Glomerular endothelial cell (primary cell): Measurements from ENCODE around the gene CYP2A7. TPM values are rescaled to one million over a fixed set of nuclear protein-coding genes. Genes with fewer than 3 reads are reported as not detected.
"Not testable (repeated sequence)": the region's sequence is repeated elsewhere in the genome, so short reads cannot be mapped to it uniquely, and the experiment has no call there.

Source experiments
- DNase-seq: peaks from one replicate; pipeline ENCODE4 v3.0.0-alpha.2; 2011; ENCODE audit warnings: low read depth, low spot score; ENCODE audit errors: extremely low read depth
- total RNA-seq: library from RNA; depleted of rRNA; stranded (reverse); fragments of >200 nt; gene quantifications from 2 replicates; pipeline ENCODE4 v1.2.3, GENCODE V29; 2015

Gene CYP2A7, protein sequence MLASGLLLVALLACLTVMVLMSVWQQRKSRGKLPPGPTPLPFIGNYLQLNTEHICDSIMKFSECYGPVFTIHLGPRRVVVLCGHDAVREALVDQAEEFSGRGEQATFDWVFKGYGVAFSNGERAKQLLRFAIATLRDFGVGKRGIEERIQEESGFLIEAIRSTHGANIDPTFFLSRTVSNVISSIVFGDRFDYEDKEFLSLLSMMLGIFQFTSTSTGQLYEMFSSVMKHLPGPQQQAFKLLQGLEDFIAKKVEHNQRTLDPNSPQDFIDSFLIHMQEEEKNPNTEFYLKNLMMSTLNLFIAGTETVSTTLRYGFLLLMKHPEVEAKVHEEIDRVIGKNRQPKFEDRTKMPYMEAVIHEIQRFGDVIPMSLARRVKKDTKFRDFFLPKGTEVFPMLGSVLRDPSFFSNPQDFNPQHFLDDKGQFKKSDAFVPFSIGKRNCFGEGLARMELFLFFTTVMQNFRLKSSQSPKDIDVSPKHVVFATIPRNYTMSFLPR
- total RNA-seq: not detected in 2 replicates

DNA sequence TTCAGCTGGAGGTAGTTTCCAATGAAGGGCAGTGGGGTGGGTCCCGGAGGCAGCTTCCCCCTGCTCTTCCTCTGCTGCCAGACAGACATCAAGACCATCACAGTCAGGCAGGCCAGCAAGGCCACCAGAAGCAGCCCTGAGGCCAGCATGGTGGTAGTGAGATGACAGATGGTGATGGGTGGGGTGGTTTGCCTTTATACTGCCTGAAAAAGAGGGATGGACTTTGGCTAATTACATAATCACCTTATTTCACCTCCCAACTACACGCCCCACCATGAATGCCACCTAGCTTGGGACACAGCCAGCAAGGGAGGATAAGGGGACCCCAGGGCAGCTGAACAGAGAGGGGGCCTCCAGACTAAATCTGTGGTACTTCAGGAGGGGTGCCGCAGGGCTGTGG, at the start of gene CYP2A7:
TSS of gene CYP2A7 (minus strand) at position 170 of the 400 bp plus-strand sequence. CDS start at position 149, 21 bp downstream.
- DNase-seq: not testable (repeated sequence)

DNA sequence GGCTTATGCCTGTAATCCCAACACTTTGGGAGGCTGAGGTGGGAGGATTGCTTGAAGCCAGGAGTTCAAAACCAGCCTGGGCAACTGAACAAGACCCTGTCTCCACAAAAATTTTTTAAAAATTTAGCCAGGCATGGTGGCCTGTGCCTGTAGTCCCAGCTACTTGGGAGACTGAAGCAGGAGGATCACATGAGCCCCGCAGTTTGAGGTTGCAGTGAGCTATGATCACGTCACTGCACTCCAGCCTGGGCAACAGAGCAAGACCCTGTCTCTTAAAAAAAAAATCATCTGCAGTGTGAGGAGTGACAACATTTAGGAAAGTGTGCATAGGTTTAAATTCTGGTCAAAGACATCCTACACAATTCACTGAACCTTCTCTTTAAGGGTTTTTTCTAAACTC, 48.8 kb upstream of the CYP2A7 start:
- DNase-seq: not testable (repeated sequence)

DNA sequence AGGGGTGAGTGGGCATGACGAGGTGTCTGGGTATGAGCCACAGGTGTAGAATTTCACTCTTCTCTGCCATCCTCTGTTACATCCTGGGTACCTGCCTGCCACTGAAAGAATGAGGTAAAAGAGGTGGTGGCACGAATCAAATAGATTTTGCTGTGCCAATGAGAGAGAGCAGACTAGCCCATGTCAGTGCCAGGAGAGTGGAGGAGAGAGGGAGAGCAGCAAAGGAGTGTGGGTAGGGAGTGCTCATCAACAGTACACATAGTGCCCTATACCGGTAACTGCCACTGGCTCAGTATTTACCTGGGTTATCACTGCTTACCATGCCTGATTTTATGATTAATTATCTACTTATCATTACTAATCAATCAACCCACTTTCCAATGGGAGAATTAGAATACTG, 47.9 kb upstream of the CYP2A7 start:
- DNase-seq: not testable (repeated sequence)

DNA sequence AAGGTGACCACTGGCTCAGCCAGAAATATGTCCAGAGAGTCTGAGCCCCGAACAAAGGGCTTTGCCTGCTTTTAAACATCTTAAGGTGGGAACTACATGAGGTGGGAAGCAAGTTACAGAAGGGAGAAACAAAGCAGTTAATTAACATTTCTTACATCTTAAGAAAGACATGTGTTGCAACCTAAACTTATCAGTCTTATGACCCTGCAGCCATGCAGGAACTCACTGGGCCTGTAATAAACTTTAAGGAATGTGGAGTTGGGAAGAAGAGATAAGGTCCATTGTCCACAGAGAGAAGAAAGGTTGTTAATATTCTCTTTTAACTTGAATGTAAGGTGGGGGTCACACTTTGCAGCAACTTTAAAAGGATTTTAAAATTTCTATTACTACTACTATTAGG, 46.8 kb upstream of the CYP2A7 start:
- no peak for DNase-seq

DNA sequence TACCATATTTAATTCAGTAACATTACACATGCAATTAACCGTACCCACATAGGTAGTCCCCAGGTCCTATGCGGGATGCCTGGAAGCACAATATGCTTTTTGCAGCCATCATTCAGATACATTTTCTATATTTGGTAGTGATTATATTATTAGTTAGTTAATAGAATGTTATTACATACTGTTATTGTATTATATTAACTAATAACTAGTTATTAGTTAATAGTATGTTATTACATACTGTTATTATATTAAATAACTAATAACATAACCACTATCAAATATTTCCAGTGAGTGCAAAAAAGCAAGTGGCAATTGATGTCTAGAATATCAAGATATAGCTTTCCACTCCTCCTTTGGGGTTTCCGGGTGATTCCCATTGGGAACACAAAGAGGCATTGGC, 45.5 kb upstream of the CYP2A7 start:
- DNase-seq: no peak

DNA sequence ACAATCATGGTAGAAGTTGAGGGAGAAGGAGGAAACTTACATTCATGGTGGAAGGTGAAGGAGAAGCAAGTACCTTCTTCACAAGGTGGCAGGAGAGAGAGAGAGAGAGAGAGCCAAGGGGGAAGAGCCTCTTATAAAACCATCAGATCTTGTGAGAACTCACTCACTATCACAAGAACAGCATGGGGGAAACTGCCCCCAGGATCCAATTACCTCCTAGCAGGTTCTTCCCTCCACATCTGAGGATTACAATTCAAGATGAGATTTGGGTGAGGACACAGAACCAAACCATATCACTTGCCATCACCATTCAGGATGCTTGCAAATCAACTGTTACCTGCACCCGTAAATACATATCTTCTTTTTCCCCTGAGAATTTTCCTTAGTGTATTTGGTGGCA, 44.2 kb upstream of the CYP2A7 start:
- DNase-seq: not testable (repeated sequence)

DNA sequence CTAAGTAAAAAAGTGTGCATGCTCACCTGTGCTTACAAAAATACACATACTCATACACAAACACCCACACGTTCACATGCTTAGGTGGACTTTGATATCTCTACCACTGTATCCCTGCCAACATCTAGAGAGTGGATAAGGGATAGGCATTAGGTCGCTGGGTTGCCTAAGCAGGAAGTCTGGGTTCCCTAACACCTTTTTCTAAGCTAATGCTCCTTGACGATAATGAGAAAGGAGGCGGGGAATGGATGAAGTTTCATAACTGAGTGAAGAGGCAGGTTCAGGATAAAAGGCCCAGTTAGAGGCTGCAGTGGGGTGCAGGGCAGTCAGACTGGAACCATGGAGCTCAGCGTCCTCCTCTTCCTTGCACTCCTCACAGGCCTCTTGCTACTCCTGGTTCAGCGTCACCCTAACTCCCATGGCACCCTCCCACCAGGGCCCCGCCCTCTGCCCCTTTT, 41.9 kb upstream of the CYP2A7 start:
- DNase-seq: no peak

DNA sequence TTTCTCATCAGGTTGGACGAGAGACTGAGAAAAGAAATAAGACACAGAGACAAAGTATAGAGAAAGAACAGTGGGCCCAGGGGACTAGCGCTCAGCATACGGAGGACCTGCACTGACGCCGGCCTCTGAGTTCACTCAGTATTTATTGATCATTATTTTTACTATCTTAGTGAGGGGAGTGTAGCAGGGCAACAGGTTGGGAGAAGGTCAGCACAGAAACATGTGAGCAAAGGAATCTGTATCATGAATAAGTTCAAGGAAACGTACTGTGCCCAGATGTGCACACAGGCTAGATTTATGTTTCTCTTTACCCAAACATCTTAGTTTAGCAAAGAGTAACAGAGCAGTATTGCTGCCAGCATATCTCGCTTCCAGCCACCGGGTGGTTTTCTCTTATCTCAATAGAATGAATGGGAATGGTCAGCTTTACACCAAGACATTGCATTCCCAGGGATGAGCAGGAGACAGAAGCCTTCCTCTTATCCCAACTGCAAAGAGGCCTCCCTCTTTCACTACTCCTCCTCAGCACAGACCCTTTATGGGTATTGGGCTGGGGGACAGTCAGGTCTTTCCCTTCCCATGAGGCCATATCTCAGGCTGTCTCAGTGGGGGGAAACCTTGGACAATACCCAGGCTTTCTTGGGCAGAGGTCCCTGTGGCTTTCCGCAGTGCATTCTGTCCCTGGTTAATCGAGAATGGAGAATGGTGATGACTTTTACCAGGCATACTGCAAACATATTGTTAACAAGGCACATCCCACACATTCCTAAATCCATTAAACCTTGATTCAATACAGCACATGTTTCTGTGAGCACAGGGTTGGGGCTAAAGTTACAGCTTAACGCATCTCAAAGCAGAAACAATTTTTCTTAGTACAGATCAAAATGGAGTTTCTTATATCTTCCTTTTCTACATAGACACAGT, 40.5 kb upstream of the CYP2A7 start:
- DNase-seq: not testable (repeated sequence)

DNA sequence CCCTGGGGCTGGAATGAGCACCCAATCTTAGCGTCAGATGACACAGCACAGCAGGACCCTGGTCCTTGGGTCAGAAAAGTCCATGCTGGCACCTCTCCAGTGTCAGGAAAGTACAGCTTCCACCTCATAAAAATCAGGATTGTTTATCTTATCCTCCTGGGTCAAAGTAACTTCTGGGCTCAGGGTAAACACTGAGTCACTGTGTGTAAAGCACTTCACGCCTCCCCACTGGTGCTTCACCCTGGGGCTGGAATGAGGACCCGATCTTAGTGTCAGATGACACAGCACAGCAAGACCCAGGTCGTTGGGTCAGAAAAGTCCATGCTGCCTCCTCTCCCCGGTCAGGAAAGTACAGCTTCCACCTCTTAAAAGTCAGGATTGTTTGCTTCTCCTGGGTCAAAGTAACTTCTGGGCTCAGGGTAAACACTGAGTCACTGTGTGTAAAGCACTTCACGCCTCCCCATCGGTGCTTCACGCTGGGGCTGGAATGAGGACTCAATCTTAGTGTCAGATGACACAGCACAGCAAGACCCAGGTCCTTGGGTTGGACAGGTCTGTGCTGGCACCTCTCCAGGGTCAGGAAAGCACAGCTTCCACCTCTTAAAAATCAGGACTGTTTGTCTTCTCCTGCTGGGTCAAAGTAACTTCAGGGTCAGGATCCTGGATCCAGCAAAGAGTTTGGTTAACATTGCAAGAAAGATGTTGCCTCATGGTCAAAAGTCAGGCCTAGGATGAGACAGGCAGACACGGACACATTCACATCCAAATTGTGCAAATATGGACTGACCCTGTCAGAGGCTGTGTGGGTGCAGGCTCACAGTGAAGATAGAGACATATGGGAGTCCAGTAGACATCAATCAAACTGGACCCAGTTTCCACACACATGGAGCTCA, 39.2 kb upstream of the CYP2A7 start:
- DNase-seq: no peak

DNA sequence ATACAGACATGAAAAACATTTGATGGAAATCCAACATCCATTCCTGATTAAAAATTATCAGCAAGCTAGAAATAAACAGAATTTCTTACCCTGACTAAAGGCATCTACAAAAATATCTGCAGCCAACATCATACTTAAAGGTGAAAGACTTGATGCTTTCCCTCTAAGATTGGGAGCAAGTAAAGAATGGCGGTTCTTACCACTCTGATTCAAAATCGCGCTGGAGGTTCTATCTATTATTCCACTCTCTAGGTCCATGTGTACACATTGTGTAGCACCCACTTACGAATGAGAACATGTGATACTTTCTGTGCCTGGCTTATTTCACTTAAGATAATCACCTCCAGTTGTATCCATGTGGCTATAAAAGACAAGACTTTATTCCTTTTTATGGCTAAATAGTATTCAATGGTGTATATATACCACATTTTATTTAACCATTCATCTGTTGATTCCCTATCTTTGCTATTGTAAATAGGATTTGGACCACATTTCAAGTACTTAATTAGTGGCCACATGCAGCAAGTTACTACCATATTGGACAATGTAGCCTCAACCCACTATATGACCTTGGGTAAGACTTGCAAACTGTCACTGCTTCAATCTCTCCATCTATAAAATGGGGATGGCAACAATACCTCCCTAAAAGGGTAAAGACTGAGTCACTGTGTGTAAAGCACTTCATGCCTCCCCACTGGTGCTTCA, 38.4 kb upstream of the CYP2A7 start:
- DNase-seq: no peak

DNA sequence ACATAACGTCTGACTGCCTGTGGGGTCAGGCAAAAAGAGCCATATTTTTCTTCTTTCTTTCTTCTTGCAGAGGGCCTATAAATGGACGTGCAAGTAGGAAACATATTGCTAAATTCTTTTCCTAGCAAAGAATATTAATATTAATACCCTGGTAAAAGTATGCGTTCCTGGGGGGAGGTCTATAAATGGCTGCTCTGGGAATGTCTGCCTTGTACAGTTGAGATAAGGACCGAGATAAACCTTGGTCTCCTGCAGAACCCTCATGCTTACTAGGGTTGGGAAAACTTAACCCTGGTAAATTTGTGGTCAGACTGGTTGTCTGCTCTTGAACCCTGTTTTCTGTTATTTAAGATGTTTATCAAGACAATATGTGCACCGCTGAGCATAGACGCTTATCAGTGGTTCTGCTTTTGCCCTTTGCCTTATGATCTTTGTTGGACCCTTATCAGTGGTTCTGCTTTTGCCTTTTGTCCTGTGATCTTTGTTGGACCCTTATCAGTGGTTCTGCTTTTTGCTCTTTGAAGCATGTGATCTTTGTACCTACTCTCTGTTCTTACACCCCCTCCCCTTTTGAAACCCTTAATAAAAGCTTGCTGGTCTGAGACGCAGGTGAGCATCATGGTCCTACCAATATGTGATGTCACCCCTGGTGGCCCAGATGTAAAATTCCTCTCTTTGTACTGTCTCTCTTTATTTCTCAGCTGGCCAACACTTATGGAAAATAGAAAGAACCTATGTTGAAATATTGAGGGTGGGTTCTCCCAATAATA, 37.7 kb upstream of the CYP2A7 start:
- not testable (repeated sequence) for DNase-seq

DNA sequence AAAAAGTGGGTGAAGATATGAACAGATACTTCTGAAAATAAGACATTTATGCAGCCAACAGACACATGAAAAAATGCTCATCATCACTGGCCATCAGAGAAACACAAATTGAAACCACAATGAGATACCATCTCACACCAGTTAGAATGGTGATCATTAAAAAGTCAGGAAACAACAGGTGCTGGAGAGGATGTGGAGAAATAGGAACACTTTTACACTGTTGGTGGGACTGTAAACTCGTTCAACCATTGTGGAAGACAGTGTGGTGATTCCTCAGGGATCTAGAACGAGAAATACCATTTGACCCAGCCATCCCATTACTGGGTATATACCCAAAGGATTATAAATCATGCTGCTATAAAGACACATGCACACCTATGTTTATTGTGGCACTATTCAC, 36.3 kb upstream of the CYP2A7 start:
- not testable (repeated sequence) for DNase-seq

DNA sequence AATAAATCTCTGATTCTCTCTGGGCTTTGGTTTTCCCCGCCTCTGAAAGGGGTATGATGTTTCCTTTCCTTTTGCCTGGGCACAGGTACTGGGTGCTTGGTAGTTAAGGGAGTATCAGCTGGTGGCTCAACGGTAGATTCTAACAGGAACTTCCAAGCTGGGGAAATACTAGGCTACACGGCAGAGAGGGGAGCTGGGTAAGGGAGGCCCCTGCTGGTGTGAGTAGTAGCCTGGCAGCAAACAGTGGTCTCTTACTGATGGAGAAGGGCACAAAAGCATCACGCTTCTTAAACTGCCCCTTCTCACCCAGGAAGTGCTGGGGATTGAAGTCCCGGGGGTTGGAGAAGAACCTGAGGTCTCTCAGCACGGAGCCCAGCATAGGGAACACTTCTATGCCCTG, 26.9 kb upstream of the CYP2A7 start:
- no peak for DNase-seq

DNA sequence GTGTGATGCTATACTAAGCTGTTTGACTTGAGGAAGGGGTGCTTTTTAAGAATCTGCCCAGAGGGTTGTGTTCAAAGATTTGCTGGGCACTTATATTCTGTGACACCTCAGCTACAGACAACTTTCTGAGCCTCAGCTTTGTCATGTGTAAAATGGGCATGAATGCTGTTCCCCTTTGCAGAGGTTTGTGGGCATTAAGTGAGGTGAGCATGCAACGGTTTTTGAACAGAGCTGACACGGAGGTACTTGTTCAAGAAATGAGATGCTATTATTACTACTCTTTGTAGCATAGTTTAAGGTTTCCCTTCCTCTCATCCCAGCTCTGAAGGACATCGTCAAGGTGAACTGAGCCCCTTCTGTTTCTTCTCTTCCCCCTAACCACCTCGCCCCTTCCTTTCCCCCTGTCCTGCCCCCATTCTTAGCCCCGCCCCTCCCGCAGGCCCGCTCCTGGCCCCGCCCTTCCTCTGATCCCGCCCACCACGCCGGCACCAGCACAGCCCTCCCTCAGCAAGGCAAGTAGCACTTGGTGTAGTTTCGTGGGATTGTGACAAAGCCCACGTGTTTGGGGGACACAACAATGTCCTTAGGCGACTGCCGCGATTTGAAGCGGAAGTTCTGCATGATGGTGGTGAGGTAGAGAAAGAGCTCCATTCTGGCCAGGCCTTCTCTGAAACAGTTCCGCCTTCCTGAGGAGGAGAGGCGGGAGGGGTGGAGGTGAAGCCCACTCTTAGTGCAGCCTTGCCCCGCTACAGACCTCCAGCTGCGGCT, 26.1 kb upstream of the CYP2A7 start:
- DNase-seq: no peak

DNA sequence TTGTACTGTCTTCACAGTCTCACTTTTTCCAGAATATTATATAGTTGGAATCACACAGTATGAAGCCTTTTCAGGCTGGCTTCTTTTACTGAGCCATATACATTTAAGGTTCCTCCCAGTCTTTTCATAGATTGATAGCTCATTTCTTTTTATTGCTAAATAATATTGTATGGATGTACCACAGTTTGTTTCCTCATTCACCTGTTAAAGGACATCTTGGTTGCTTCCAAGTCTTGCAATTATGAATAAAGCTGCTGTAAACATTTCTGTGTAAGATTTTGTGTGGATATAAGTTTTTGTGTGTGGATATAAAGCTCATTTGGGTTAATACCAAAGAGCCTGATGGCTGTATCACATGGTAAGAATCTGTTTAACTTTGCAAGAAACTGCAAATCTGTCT, 24.5 kb upstream of the CYP2A7 start:
- no peak for DNase-seq

DNA sequence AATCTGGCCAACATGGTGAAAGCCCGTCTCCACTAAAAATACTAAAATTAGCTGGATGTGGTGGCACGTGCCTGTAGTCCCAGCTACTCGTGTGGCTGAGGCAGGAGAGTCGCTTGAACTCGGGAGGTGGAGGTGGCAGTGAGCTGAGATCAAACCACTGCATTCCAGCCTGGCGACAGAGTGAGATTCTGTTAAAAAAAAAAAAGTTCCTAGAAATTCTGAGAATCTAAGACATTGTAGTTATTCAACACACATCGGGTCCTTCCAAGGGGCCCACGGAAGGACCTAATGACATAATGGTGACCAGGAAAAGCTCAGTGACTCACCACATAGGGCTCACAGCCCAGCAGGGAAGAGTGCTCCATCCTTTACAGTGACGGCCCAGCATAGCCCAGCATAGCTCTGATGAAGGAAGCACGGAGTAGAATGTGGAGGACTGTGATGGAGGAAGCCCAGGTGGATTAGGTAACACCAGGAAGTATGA, 22.7 kb upstream of the CYP2A7 start:
- DNase-seq: not testable (repeated sequence)

DNA sequence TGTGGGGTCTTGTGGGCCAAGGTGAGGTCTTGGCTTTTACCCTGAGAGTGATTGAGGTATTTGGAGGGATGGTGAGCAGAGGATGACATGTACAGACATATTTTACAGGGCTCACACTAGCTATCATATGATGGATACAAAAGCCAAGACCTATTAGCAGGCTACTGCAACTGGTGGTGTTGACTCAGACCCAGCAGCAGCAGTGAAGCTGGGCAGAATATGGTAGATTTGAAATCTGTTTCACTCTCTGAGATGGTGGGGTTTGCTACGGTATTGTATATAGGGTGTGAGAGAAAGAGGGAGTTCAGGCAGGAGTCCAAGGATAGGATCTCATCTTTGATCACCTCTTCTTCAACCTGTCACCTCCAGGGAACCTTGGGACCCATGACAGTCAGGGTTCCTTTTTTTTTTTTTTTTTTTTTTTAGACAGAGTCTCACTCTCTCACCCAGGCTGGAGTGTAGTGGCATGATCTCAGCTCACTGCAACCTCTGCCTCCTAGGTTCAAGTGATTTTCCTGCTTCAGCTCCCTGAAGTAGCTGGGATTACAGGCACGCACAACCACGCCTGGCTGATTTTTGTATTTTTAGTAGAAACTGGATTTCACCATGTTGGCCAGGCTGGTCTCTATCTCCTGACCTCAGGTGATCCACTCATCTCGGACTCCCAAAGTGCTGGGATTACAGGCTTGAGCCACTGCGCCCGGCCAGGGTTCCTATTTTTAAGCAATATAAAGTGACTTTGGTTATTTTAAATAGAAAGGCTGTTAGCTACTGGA, 20.1 kb upstream of the CYP2A7 start:
- DNase-seq: not testable (repeated sequence)
